GM18511 (cell line): Measurements from ENCODE around the gene ZNF800.

ENCODE experiments used
- ATAC-seq: cut with Tn5 transposase; IDR thresholded peaks from one replicate; pipeline ENCODE4 v1.9.1; 2021; ENCODE audit warnings: mild to moderate bottlenecking, moderate library complexity; ENCODE audit not compliant: unreplicated experiment

Gene ZNF800

DNA sequence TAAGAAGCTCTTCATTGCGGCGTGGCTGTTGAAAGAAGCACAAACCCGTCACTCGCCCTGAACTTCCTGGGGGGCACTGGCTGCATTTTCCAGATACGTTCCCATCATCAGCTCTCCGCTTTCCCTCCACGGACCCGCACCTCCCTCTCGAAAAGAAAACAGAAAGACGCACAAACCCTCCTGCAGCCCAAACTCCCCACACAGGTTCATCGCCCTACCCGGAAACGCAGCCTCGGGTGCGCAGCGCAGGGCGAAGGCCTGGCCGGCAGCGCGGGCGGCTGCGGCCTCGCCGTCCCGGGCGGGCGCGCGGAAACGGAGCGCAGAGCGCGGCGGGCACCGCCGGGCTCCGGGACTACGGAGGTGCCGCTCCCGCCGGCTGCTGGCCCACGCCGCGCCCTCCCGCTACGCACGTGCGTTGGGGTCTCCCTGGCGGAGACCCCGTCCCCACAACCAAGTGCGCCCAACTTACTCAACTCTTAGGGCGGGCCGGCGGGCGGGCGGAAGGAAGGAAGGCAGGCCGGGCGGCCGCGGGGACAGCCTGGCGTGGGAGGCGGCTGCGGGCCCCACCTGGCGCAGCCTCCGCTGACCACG, 822 bp downstream of the ZNF800 start:
- peak; percentile 51 for ATAC-seq

DNA sequence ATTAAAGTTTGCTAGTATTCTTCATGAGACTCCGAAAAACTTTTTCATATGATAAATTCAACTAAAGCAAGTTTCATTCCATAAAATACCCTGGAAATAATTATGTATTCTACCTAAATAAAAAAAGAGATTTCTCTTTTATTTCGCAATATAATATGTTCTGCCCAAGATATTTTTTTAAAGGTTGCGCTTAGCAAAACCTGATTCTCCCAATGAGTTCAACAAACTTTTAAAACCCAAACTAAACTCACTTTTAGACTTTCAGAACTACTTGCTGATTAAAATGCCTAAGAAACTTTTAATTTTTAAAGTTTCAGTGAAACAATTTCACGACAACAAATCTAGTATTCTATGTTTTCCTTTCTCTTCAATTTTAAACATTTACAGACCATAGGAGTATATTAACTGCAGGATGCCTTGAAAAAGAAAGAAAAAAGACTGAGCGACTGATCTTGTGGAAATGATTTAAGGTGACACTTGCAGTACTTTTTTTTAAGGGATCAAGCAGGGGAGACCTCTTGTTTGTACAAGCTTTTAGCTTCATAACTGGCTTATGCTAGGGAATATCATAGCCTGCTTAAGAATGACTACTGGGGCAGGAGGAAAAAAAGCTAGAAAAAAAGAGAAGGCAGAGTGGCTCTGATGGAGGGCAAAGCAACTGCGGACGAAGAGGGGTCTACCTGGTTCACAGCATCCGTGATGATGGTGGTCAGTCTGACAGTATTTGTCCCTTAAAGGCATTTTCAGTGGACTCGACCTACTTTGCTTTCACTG, 1.5 kb downstream of the ZNF800 start:
- no peak for ATAC-seq

DNA sequence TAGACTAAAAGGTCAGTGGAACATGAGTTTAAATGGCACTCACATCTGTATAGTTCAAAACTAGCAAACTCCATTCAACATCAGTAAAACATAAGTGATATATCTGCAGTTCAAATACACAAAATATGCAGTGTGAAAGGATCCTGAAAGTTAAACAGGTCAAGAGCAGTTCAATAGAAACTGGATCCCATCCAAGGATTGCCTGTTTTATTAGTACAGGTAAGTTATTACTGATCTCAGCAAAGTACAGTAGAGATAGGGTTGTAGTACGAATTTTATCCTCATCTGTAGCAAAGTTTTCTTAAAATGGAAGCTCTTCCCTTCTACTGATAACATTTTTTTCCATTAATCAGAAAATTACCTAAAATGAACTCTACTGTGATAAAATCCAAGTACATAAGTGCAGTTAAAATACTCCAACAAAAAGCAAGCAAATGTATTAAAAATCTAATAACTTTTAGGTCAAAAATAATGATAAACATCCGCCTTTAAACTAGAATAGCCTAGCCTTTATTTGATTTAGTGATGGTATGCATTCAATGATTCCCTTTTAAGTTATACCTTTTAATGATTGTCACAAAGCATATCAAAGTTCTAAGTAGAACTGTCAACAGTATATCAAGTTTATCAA, 2.2 kb downstream of the ZNF800 start:
- ATAC-seq: no peak

DNA sequence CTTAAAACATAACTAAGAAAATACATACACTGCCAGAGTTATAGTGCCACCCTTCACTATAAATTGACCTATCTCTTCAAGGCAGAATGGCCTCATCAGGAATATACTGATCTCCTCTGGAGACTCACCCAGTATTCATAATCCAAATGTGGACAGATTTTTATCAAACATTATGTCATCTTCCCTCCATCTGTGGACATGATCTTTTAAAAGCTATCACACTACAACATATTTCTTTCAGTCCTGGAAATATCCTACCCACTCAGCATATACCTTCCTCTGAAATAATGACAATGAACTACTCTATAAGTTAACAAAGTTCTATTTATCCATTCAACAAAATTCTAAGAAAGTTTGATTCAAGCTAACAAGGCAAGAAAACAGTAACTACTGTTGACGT, 3.2 kb downstream of the ZNF800 start:
- ATAC-seq: no peak

DNA sequence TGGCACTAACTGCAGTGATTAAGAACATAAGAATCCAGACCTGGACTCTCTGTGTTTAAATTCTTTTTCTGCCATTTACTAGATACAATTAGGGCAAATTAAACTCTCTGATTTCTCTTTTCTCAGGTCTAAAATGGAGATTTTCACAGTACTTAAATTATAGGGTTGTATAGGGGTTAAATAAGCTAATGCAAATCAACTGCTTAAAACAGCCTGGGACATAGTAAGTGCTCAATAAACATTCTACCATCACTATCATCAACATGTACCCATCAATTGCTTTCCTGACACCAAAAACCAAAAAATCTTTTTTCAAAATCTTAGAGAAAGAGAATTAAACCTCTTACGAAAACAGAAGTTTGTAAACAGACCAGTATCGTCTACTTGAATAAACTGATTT, 4.5 kb downstream of the ZNF800 start:
- no peak for ATAC-seq

DNA sequence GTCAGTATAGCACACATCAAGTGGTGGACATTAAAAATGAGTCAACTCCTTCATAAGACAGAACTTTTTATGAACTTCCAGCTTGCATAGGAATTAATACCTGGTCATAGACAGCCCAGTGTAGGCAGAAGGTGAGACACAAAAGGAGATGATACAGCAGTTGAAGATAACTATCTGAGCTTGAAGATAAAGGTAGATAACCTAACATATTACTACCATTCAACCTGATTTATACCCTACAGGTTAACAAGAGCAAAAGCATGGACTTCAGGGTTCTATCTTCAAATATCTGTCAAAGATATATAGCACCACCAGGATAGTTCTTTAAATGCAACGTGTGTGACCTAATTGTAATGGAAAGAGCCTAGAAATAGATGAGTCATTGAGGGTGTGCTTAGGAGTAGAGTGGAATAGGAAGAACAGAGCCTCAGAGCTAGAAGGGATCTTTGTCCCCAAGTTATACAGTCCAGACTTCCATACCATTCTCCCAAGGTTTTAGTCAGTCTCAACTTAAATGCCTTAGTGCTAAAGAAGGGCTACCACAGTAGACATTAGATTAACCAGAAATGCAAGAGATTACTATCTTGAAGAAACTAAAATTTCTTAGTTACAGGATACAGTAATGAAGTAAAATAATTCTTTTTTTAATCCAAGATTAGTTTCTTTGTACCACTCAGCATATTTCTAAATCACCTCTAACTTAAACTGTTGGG, 9.2 kb downstream of the ZNF800 start:
- no peak for ATAC-seq

DNA sequence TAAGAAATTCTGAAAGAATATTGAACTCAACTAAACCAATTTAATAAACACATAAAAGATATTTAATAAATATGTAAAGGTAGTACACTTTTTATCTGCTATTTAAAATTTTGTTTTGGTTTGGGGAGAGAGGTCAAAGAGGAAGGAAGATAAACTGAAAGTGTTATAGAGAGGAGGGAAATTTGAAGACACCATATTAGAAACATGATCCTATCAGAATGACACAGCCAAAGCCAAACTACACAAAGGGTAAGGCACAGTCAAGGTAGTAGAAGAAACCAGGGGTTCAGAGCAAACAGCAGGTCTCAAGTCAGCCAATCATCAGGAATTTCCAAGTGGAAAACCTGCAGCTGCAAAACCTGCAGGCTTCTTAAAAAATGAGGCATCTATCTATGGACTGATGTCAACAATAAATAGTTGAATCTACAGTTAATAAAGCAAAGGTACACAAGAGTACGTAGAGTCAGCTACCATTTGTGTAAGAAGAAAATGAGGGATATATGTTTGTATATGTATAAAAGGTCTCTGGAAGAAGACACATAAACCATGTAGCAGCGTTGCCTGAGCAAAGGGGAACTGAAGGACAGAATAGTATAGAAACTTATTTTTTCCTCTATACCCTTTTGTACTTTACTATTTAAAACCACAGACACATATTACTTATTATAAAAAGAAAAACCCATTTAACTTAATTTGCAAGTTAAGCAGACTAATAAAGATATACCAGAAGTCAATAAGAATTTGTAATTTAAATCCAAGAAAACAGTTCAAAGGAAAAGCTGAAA, 10.0 kb downstream of the ZNF800 start:
- no peak for ATAC-seq

DNA sequence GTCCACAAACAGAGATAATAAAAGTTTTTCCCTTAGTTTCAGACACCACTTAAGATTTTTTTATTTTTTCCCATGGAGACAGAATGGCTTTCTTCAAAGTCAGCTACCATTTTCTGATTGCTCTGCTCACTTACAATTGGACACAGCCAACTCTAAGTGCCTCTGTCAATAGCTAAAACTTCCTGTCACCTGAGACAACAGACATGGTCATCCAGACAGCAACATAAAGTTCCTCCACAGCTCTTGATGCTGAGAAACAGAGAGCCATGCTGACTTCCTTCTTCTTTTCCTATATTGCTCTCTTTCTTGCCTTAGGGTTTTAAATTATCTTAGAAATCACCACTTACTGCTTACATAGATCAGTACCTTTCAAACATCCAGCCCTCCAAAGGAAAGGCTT, 12.0 kb downstream of the ZNF800 start:
- no peak for ATAC-seq

DNA sequence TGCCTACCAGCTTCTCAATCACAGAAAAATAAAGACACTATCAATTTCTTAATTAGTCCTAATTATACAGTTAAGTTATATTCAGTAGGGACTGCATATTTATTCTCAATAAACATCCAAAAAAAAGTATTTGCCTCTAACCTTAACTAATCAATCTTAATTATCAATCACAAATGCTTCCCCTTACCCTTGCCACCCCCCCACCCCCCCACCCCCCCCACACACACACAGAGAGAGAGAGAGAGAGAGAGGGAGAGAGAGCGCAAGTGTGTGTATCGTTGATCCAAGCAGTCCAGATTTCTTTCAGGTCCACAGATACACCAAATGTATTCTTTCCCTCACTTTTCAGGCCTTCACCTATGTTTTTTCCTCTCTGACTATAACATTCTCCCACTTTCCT, 12.9 kb downstream of the ZNF800 start:
- no peak for ATAC-seq

DNA sequence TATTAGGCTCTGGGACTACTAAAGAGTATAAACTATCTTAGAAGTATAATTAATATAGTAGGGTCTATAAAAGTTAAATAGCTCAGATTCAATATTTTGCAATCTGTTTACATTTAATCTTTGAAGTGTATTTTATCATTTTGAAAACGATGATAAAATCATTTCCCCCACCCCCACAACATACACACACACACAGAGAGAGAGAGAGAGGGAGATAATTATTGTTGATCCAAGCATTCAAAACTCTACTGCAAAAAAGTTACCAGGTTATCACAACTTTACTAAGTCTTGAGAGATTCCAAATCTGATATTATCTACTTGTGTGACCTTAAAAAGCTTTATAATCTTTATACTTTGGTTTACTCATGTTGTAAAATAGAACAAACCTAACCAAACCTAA, 14.0 kb downstream of the ZNF800 start:
- no peak for ATAC-seq

DNA sequence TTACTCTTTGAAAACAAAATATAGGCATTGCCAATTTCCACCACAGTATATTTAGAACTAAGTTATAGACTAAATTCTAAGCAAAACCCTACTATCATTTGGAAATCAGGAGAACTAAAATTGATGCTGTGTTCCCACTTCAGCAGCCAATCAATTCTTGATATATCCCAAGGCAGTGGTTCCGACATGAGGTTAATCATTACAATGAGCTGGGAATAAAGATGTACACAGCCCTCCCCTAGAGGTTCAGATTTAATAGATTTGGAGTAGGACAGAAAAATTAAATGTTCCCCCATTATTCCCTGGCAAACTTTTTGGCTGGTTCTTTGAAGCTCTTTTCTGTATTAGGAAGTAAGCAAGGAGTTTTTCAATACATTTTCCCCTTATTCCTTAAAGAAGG, 15.1 kb downstream of the ZNF800 start:
- no peak for ATAC-seq

DNA sequence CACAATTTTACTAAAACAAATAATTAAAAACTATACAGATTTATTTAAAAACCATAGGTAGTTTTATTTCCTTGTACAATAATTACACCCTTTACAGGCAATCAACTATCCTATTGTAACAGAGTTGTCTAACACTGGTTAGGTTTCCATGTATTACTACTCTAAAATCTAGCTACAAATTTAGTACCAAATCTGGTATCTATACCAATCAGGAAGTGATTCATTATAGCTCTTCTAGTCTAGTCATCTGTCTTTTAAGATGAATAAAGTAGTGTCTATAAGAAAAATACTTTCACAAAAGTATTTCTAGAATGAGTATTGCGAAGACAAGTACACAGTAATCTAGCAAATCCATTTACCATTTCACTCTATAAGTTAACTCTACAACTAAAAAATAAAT, 16.9 kb downstream of the ZNF800 start:
- peak; percentile 60 for ATAC-seq

DNA sequence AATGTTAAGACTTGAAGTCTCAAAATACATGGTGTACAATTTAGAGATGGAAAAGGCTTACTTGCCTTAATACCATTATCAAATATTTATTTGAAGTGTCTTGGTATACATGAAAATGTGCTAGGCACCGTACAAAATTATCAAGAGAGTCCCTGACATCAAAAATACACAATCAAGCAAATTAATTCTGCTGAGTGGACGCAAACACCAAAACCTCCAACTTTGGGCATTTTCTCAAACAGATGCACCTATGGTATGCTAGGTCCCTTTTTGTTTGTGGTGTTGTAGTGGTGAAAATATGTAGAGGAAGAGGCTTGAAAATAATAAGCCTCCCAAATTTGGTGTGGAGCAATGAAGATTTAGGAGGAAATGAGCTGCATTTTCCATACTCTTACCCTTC, 24.8 kb downstream of the ZNF800 start:
- ATAC-seq: no peak

DNA sequence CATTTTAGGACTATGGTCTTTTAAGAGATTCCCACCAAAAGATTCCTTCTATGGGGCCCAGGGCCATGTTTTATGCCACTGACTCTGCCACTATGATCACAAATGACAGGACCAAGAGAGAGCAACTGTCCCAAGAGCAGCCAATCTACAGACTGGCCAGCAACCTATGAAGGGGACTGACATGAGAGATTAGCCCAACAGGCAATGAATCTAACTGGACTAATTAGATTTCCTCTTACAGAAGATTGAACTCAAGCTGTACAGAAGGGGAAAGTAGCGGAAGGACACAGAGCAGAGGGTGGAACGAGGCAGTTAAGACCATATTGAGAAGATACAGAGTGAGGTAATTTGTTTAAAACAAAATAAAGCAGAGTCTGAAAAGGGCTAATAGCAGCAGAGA, 25.8 kb downstream of the ZNF800 start:
- ATAC-seq: no peak

DNA sequence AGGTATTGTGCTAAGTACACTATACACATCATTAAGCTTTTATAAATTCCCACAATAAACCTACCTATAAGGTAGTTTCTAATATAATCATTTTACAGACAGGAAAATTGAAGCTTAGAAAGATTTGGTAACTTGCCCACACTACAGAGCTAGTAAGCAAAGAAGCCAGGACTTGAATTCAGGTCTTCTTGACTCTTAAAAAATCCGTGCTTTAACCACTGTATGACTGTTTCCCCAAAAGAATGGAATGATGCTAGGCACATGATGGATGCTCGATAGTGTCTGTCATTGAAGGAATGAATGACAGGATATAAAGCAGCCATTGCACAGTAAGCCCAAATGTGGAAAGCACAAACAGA, 26.6 kb downstream of the ZNF800 start:
- ATAC-seq: no peak

DNA sequence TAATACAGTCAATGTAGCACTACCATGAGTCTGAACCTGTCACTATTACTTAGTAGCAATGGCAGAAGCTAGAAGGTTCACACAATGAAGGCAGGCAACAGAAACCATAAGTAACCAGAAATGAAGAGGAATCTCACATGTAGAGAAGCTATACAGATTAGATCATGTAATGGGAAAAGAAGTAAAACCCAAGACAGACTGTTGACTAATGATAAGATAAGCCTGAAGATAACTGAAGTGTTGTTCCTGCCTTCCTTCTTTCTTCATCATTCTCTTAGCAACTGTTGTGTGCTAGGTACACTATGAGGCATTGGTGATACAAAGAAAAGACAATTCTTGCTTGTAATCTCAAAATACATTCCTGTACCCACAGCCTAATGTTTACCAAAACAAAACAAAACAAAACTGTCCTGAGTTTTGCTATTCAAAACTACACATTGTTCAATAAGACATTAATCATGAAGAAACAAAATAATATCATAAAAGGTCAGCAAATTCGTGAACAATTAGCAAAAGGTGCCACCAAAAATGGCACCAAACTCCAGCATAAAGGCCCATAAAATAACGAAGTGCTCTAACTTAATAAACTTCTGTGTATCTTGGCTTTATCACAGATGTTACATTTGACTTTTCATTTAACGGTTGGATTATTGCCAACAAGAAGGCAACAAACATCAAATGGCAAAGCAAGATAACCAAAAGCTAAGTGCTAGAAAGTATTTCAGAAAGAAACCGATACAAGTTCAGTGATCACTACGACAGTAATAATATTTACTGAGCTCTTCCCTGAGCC, 27.1 kb downstream of the ZNF800 start:
- ATAC-seq: no peak

DNA sequence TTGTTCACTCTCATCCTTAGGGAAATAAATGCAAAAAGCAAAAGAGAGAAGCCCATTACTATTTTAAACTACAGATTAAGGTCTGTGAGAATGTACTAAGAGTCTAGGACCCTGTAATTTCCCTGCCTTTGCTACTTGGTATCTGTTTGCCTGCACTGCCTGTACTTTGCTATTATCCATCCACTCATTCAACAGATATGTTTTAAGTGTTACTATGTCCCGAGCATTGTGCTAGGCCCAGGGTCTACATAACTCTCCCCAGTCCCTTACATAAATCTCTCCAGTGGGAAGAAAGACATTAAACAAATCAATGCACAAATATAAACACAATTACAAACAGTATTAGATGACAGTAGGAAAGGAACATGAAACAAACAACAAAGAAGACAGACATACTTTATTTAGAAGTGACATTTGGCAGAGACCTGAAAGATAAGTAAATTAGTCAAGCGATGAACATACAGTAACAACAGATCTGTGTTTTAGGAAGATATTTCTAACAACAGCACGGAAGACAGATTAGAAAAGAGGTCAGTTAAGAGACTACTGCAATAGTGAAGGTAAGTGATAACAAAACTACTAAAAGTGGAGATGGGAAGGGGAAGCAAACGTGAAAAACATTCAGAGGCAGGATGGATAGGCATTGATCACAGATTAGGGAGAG, 30.0 kb downstream of the ZNF800 start:
- no peak for ATAC-seq

DNA sequence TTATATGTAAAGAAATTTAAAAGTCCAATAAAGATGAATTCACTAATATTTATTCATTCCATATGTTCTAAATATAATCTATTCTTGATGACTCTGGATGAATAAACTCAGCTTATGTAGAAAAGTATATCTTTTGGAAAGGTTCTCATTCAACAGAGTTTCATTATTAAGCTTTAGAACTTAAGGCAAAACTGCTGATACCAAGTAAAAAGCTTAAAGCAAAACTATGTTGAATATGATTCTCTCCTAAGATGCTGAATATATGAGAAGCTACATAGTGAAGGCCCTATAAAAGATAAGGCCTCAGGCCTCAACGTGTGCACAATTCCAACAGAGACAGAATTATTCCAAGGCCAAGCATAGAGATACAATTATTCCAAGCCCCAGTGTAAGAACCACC, 30.8 kb downstream of the ZNF800 start:
- no peak for ATAC-seq

DNA sequence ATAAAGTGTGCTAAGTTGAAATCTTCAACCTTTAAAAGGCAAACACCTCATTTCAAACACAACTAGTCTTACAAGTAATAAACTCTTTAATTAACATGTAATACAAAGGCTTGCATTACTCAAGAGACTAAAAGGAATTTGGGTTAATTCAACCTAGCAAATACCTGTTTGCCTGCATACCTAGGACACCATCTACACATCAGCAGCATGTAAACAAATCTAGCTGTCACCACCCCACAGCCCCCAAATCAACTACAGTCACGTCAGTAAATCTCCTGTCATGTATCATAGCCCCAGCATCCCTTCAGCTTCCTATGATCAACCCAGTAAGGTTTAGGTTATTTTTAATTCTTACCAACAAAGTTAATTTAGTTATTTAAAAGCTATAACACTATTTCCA, 33.5 kb downstream of the ZNF800 start:
- no peak for ATAC-seq

DNA sequence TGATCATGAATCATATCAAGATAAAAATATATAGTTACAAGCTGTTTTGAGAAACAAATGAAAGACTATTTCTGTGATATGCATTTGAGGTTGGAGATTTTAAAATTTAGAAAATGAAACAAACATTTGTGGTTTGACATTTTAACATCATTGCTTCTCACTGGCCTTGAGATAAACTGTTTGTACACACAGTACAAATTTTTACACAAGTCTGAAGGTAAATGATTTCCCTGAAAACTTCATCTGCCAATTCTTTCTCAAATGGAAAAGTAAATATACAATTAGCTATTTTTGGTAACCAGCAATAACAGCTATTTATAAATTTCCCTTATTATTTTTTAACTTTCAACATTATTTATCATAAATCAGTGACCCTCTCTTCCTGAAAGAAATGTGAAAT, 38.6 kb downstream of the ZNF800 start:
- no peak for ATAC-seq
